Suprapubic skin (tissue), 3 donors: ENCODE data around the gene GDA.

ENCODE experiments used
- CTCF ChIP-seq, 2 donors: fragments of 200-600 bp in 1 of 2; fragments of 450-650 bp in 1 of 2; sonication (generic) in 1 of 2; IDR thresholded peaks; one replicate each; pipeline ENCODE4 v1.5.1; 2016 to 2019; ENCODE audit warnings: antibody characterized with exemption in 2 of 2, mild to moderate bottlenecking in 1 of 2, moderate library complexity in 1 of 2
- EP300 ChIP-seq: sonication (generic); formaldehyde crosslinking; IDR thresholded peaks from one replicate; pipeline ENCODE4 v1.6.1; 2017; ENCODE audit warnings: antibody characterized with exemption

GRCh38 chr9:72226146-72226812 lies 77.0 kb downstream of the GDA start:
- no peak for TF ChIP-seq CTCF (IDR thresholded peaks at IDR 0.05)
- TF ChIP-seq EP300, result no peak
